ENCODE data around the gene PMS1. TPM values are rescaled to one million over a fixed set of nuclear protein-coding genes. Genes with fewer than 3 reads are reported as not detected.
"Not testable (repeated sequence)": the region's sequence is repeated elsewhere in the genome, so short reads cannot be mapped to it uniquely, and the experiment has no call there.

Gene PMS1
- total RNA-seq, 1 donor from 2014 or later: 67.2 TPM

GRCh38 chr2:189826039-189826438, 41.8 kb downstream of the PMS1 start:
- H3K4me1 Mint-ChIP-seq: no peaks in the 10 kb centered on the region
- DNase-seq: no peak
- intact Hi-C loops (cut with micrococcal nuclease): no loop called here
- no peak overlapping the region for H3K4me3 Mint-ChIP-seq
- H3K27me3 Mint-ChIP-seq: no peaks in the 10 kb centered on the region
- H3K27ac Mint-ChIP-seq: no peak overlapping the region
- no peaks in the 10 kb centered on the region for H3K9me3 Mint-ChIP-seq
- peaks cover 14% of the 10 kb centered on the region for H3K36me3 Mint-ChIP-seq (ENCODE audit: low read depth)

- Mint-ChIP-seq H3K36me3 (ENCODE audit: low read depth) (peaks cover 20% of the 10 kb centered on the region), H3K27ac (no peak overlapping the region), H3K27me3 (no peaks in the 10 kb centered on the region), H3K9me3 (no peaks in the 10 kb centered on the region), H3K4me3 (no peak overlapping the region), H3K4me1 (no peaks in the 10 kb centered on the region)
- no peak for DNase-seq
- intact Hi-C loops (cut with micrococcal nuclease): no loop called here
Observed at GRCh38 chr2:189829102-189829833, 45.0 kb downstream of the PMS1 start.

GRCh38 chr2:189830510-189830909, 46.3 kb downstream of the PMS1 start:
- intact Hi-C loops (cut with micrococcal nuclease): no loop called here
- peaks cover 22% of the 10 kb centered on the region for H3K36me3 Mint-ChIP-seq (ENCODE audit: low read depth)
- no peaks in the 10 kb centered on the region for H3K9me3 Mint-ChIP-seq
- no peak for DNase-seq
- no peak overlapping the region for H3K4me3 Mint-ChIP-seq
- peak overlapping the region; percentile 2 for H3K27ac Mint-ChIP-seq
- H3K4me1 Mint-ChIP-seq: no peaks in the 10 kb centered on the region
- no peaks in the 10 kb centered on the region for H3K27me3 Mint-ChIP-seq

- Mint-ChIP-seq H3K9me3 (no peaks in the 10 kb centered on the region), H3K36me3 (ENCODE audit: low read depth) (peaks cover 22% of the 10 kb centered on the region), H3K4me1 (peaks cover 4% of the 10 kb centered on the region), H3K4me3 (no peak overlapping the region), H3K27me3 (no peaks in the 10 kb centered on the region), H3K27ac (no peak overlapping the region)
- DNase-seq: no peak
- intact Hi-C loops (cut with micrococcal nuclease): no loop called here
Observed at GRCh38 chr2:189834059-189834458, 49.8 kb downstream of the PMS1 start.

GRCh38 chr2:189834642-189835041, 50.4 kb downstream of the PMS1 start:
- H3K4me3 Mint-ChIP-seq; intact Hi-C loops (cut with micrococcal nuclease); H3K27me3 Mint-ChIP-seq; H3K27ac Mint-ChIP-seq; H3K4me1 Mint-ChIP-seq; DNase-seq; H3K9me3 Mint-ChIP-seq: not testable (repeated sequence)
- H3K36me3 Mint-ChIP-seq (ENCODE audit: low read depth): peaks cover 18% of the 10 kb centered on the region

- H3K4me3 Mint-ChIP-seq: no peak overlapping the region
- no peak for DNase-seq
- no peak overlapping the region for H3K27ac Mint-ChIP-seq
- intact Hi-C loops (cut with micrococcal nuclease): no loop called here
- H3K27me3 Mint-ChIP-seq: no peaks in the 10 kb centered on the region
- H3K9me3 Mint-ChIP-seq: no peaks in the 10 kb centered on the region
- peaks cover 18% of the 10 kb centered on the region for H3K36me3 Mint-ChIP-seq (ENCODE audit: low read depth)
- H3K4me1 Mint-ChIP-seq: peaks cover 5% of the 10 kb centered on the region
Observed at GRCh38 chr2:189835855-189836558, 51.8 kb downstream of the PMS1 start.

- intact Hi-C loops (cut with micrococcal nuclease): no loop called here
- no peak overlapping the region for H3K27ac Mint-ChIP-seq
Observed at GRCh38 chr2:189836644-189837043, 52.4 kb downstream of the PMS1 start.

GRCh38 chr2:189837326-189837725, 53.1 kb downstream of the PMS1 start:
- intact Hi-C loops (cut with micrococcal nuclease): no loop called here

More at GRCh38 chr2:189836644-189837043, 52.4 kb downstream of the PMS1 start:
- no peak overlapping the region for H3K4me3 Mint-ChIP-seq
- DNase-seq: no peak
- no peaks in the 10 kb centered on the region for H3K27me3 Mint-ChIP-seq
- H3K36me3 Mint-ChIP-seq (ENCODE audit: low read depth): peaks cover 23% of the 10 kb centered on the region
- no peaks in the 10 kb centered on the region for H3K9me3 Mint-ChIP-seq
- peaks cover 5% of the 10 kb centered on the region for H3K4me1 Mint-ChIP-seq

GRCh38 chr2:189841019-189841418, 56.8 kb downstream of the PMS1 start:
- no peaks in the 10 kb centered on the region for H3K27me3 Mint-ChIP-seq

More at GRCh38 chr2:189837326-189837725, 53.1 kb downstream of the PMS1 start:
- peaks cover 5% of the 10 kb centered on the region for H3K4me1 Mint-ChIP-seq
- DNase-seq: no peak
- no peaks in the 10 kb centered on the region for H3K27me3 Mint-ChIP-seq
- H3K4me3 Mint-ChIP-seq: no peak overlapping the region
- no peaks in the 10 kb centered on the region for H3K9me3 Mint-ChIP-seq
- H3K27ac Mint-ChIP-seq: no peak overlapping the region
- H3K36me3 Mint-ChIP-seq (ENCODE audit: low read depth): peaks cover 26% of the 10 kb centered on the region

GRCh38 chr2:189848276-189848675, 64.0 kb downstream of the PMS1 start:
- no peak overlapping the region for H3K27ac Mint-ChIP-seq
- peaks cover 20% of the 10 kb centered on the region for H3K36me3 Mint-ChIP-seq (ENCODE audit: low read depth)
- no peak overlapping the region for H3K4me3 Mint-ChIP-seq
- intact Hi-C loops (cut with micrococcal nuclease): no loop called here
- DNase-seq: no peak
- peaks cover 2% of the 10 kb centered on the region for H3K4me1 Mint-ChIP-seq
- no peaks in the 10 kb centered on the region for H3K27me3 Mint-ChIP-seq
- H3K9me3 Mint-ChIP-seq: no peaks in the 10 kb centered on the region

More at GRCh38 chr2:189841019-189841418, 56.8 kb downstream of the PMS1 start:
- peaks cover 9% of the 10 kb centered on the region for H3K4me1 Mint-ChIP-seq
- intact Hi-C loops (cut with micrococcal nuclease): no loop called here
- H3K9me3 Mint-ChIP-seq: no peaks in the 10 kb centered on the region
- peaks cover 30% of the 10 kb centered on the region for H3K36me3 Mint-ChIP-seq (ENCODE audit: low read depth)
- no peak for DNase-seq
- H3K4me3 Mint-ChIP-seq: no peak overlapping the region
- H3K27ac Mint-ChIP-seq: no peak overlapping the region

GRCh38 chr2:189849550-189849949, 65.3 kb downstream of the PMS1 start:
- intact Hi-C loops (cut with micrococcal nuclease): no loop called here
- Mint-ChIP-seq H3K4me3 (no peak overlapping the region), H3K36me3 (ENCODE audit: low read depth) (peaks cover 19% of the 10 kb centered on the region), H3K9me3 (no peaks in the 10 kb centered on the region), H3K27ac (no peak overlapping the region), H3K27me3 (no peaks in the 10 kb centered on the region), H3K4me1 (no peaks in the 10 kb centered on the region)
- DNase-seq: no peak

- H3K4me3 Mint-ChIP-seq: no peak overlapping the region
- intact Hi-C loops (cut with micrococcal nuclease): loop anchor here (10.0 kb wide), 1 partner anchor 46 kb away; no protein-coding TSS in a partner anchor
- H3K27ac Mint-ChIP-seq: no peak overlapping the region
- H3K4me1 Mint-ChIP-seq: peaks cover 2% of the 10 kb centered on the region
- H3K9me3 Mint-ChIP-seq: no peaks in the 10 kb centered on the region
- peaks cover 23% of the 10 kb centered on the region for H3K36me3 Mint-ChIP-seq (ENCODE audit: low read depth)
- H3K27me3 Mint-ChIP-seq: no peaks in the 10 kb centered on the region
- DNase-seq: no peak
Observed at GRCh38 chr2:189851174-189851826, 67.0 kb downstream of the PMS1 start.

GRCh38 chr2:189854187-189854586, 69.9 kb downstream of the PMS1 start:
- Mint-ChIP-seq H3K27me3 (no peaks in the 10 kb centered on the region), H3K36me3 (ENCODE audit: low read depth) (peaks cover 19% of the 10 kb centered on the region), H3K4me1 (peaks cover 2% of the 10 kb centered on the region), H3K9me3 (no peaks in the 10 kb centered on the region), H3K27ac (no peak overlapping the region), H3K4me3 (no peak overlapping the region)
- intact Hi-C loops (cut with micrococcal nuclease): loop anchor here (10.0 kb wide), 1 partner anchor 49 kb away; no protein-coding TSS in a partner anchor
- no peak for DNase-seq

- H3K9me3 Mint-ChIP-seq: no peaks in the 10 kb centered on the region
- peaks cover 2% of the 10 kb centered on the region for H3K4me1 Mint-ChIP-seq
- intact Hi-C loops (cut with micrococcal nuclease): loop anchor here (10.0 kb wide), 1 partner anchor 50 kb away; no protein-coding TSS in a partner anchor
- peaks cover 18% of the 10 kb centered on the region for H3K36me3 Mint-ChIP-seq (ENCODE audit: low read depth)
- no peak for DNase-seq
- H3K4me3 Mint-ChIP-seq: no peak overlapping the region
- no peaks in the 10 kb centered on the region for H3K27me3 Mint-ChIP-seq
- no peak overlapping the region for H3K27ac Mint-ChIP-seq
Observed at GRCh38 chr2:189854940-189855339, 70.7 kb downstream of the PMS1 start.

Data from activated CD4-positive, alpha-beta T cell treated with anti-CD3 and anti-CD28 coated beads, Interleukin-2, amount 10 ng/mL, durations not matched to agents 24 days and 14 days (primary cell).